ENCODE data around the gene CCL13. TPM values are rescaled to one million over a fixed set of nuclear protein-coding genes. Genes with fewer than 3 reads are reported as not detected.

CCL13 gene
- total RNA-seq, 1 experiment from 2014 or later, result not detected

- Histone ChIP-seq H2AFZ (no peak overlapping the region), H3K27ac (no peak overlapping the region), H3K79me2 (ENCODE audit: low read depth) (no peaks in the 10 kb centered on the region), H4K20me1 (ENCODE audit: insufficient read depth) (no peaks in the 10 kb centered on the region; the same call in 1 of the 2 replicates), H3K4me1 (replicated peaks; ENCODE audit: insufficient read depth) (no peaks in the 10 kb centered on the region), H3K9me2 (ENCODE audit: insufficient read depth) (no peaks in the 10 kb centered on the region), H3K27me3 (ENCODE audit: insufficient read depth, low read depth) (peaks cover 58% of the 10 kb centered on the region), H3K4me2 (no peak overlapping the region), H3K4me3 (no peak overlapping the region), H3K9me3 (ENCODE audit: insufficient read depth, low read depth) (no peaks in the 10 kb centered on the region), H3K36me3 (ENCODE audit: low read depth) (no peaks in the 10 kb centered on the region), H3F3A (ENCODE audit: insufficient read depth, low read depth) (no peaks in the 10 kb centered on the region)
- ChIA-PET CTCF (no interaction called here), POLR2A (ENCODE audit: unreplicated experiment) (no interaction called here)
- TF ChIP-seq CTCF (conservative IDR thresholded peaks at IDR 0.05) (no peak), EZH2 (IDR thresholded peaks at IDR 0.05; ENCODE audit: low read depth) (no peak)
- DNase-seq, result no peak
- intact Hi-C loops (cut with micrococcal nuclease; ENCODE audit: unreplicated experiment), result no loop called here
- BruUV-seq (replicated peaks), result no TSS peak
Measured at GRCh38 chr17:34377078-34377823, 21.0 kb downstream of the CCL13 start.

GRCh38 chr17:34378664-34379101, 22.4 kb downstream of the CCL13 start:
- no peaks in the 10 kb centered on the region for H3F3A ChIP-seq (ENCODE audit: insufficient read depth, low read depth)
- H3K9me2 ChIP-seq (ENCODE audit: insufficient read depth), result no peaks in the 10 kb centered on the region
- DNase-seq, result no peak
- peaks cover 69% of the 10 kb centered on the region for H3K27me3 ChIP-seq (ENCODE audit: insufficient read depth, low read depth)
- H3K79me2 ChIP-seq (ENCODE audit: low read depth), result no peaks in the 10 kb centered on the region
- no peaks in the 10 kb centered on the region for H4K20me1 ChIP-seq (ENCODE audit: insufficient read depth)
- no peaks in the 10 kb centered on the region for H3K4me1 ChIP-seq (replicated peaks; ENCODE audit: insufficient read depth)
- ChIA-PET CTCF (no interaction called here), POLR2A (ENCODE audit: unreplicated experiment) (no interaction called here)
- no peak overlapping the region for H2AFZ ChIP-seq
- H3K36me3 ChIP-seq (ENCODE audit: low read depth), result no peaks in the 10 kb centered on the region
- H3K4me3 ChIP-seq, result no peak overlapping the region
- no peak overlapping the region for H3K4me2 ChIP-seq
- TF ChIP-seq EZH2 (IDR thresholded peaks at IDR 0.05; ENCODE audit: low read depth) (no peak), CTCF (conservative IDR thresholded peaks at IDR 0.05) (no peak)
- intact Hi-C loops (cut with micrococcal nuclease; ENCODE audit: unreplicated experiment), result no loop called here
- H3K27ac ChIP-seq, result no peak overlapping the region
- H3K9me3 ChIP-seq (ENCODE audit: insufficient read depth, low read depth), result no peaks in the 10 kb centered on the region
- BruUV-seq (replicated peaks), result no TSS peak

- BruUV-seq (replicated peaks), result no TSS peak
- Histone ChIP-seq H3K4me3 (no peak overlapping the region), H3K27me3 (ENCODE audit: insufficient read depth, low read depth) (peaks cover 67% of the 10 kb centered on the region), H3K79me2 (ENCODE audit: low read depth) (no peaks in the 10 kb centered on the region), H3K4me2 (no peak overlapping the region), H2AFZ (no peak overlapping the region), H3K9me3 (ENCODE audit: insufficient read depth, low read depth) (no peaks in the 10 kb centered on the region), H3F3A (ENCODE audit: insufficient read depth, low read depth) (no peaks in the 10 kb centered on the region), H3K9me2 (ENCODE audit: insufficient read depth) (no peaks in the 10 kb centered on the region), H4K20me1 (ENCODE audit: insufficient read depth) (no peaks in the 10 kb centered on the region), H3K4me1 (replicated peaks; ENCODE audit: insufficient read depth) (no peaks in the 10 kb centered on the region), H3K27ac (no peak overlapping the region), H3K36me3 (ENCODE audit: low read depth) (no peaks in the 10 kb centered on the region)
- intact Hi-C loops (cut with micrococcal nuclease; ENCODE audit: unreplicated experiment), result no loop called here
- ChIA-PET CTCF (no interaction called here), POLR2A (ENCODE audit: unreplicated experiment) (no interaction called here)
- TF ChIP-seq EZH2 (IDR thresholded peaks at IDR 0.05; ENCODE audit: low read depth), result no peak
- TF ChIP-seq CTCF (conservative IDR thresholded peaks at IDR 0.05), result no peak
- DNase-seq, result no peak
Measured at GRCh38 chr17:34379868-34380267, 23.6 kb downstream of the CCL13 start.
